Left renal cortex interstitium (tissue), 4 donors: ENCODE data around the gene OCRL. TPM values are rescaled to one million over a fixed set of nuclear protein-coding genes. Genes with fewer than 3 reads are reported as not detected.

Experiments used
- DNase-seq, 4 donors: peaks; one replicate each; pipeline ENCODE4 v3.0.0-alpha.2; 2013; ENCODE audit warnings: low read depth in 4 of 4, low spot score in 2 of 4, missing footprints in 1 of 4
- polyA plus RNA-seq, 4 donors: library from polyadenylated mRNA; unstranded; fragments of 120-200 nt; gene quantifications; one replicate each; pipeline ENCODE4 v1.2.1, GENCODE V29; 2013; ENCODE audit not compliant: insufficient read length in 4 of 4

OCRL gene
- polyA plus RNA-seq, 4 donors, result 26.3 to 31.4 (median 30.4) TPM

DNA sequence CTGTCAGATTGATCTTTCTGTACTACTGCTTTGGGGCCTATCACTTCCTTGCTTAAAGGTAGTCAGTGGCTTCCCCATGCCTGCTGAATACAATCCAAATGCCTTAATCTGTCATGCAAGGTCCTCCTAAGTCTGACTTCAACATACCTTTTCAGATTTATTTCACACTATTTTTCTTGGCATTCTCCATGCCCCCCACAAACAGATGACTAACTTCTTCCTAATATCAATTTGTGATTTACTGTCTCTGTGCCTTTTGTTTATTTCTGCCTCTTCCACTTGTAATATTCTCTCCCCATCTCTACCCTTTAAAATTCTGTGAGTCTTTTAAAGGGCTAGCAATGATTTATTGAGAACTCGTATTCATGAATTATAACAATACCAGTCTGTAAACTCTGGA is 41.8 kb downstream of the OCRL start:
- DNase-seq, result no peak

DNA sequence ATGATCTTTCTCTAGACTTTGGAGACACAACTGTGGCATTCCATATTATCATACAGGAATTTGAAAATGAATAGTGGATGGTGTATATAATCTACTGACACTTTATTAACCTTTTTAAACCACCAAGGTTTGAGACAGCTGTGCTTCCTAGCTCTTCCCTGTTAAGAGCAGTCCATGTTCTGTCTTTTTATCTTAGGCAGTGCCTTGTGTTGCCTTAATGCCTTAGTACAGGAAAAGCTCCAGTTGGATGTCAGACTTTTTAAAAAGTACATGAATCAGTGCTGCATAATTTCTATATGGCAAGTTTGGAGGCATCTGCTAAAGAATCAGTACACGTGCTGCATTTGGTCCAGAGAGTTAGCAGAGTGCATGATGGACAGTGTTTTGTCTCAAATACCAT is 45.1 kb downstream of the OCRL start:
- DNase-seq, result no peak

GRCh38 chrX:129585691-129586090 is 45.6 kb downstream of the OCRL start:
- no peak for DNase-seq

DNA sequence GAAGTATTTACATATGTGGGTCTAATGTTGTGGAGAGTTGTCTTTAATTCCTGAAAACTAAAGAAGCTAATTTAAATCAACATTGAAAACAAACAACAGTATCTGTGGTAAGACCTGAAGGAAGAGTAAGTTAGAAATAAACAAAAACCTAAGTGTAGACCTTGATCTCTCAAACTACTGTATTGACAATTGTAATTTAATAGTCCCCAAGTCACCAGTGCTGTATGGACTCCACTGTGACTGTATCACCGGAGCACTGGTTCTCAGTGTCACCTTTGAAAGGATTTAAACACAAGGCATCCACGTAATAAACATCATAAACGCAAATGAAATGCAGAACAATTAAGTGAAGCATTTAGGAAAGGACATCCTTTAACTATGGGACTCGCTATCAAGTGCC is 46.4 kb downstream of the OCRL start:
- DNase-seq, result no peak

- DNase-seq, result no peak
These were observed 50.5 kb downstream of the OCRL start for GRCh38 chrX:129590596-129590995.

GRCh38 chrX:129593137-129593536 is 53.1 kb downstream of the OCRL start:
- no peak for DNase-seq

- no peak for DNase-seq
These were observed 54.7 kb downstream of the OCRL start for GRCh38 chrX:129594781-129595180.

DNA sequence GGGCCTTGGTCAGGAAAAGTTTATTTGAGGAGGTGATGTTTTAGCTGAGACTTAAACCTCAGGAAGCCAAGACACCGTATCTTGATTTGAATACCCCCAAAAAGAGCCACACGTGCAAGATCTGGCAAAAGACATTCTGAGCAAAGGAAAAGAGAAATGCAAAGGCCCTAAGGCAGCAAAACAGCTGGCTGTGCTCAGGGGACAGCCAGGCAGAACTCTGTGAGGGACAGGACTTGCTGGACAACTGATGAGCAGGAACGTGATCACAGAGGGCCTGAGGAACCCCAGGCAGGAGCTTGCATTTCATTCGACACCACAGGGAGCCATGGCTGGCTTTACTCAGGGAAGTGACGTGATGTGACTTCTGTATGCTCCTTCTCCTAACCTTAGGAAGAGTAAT is 56.0 kb downstream of the OCRL start:
- DNase-seq, result no peak

- no peak for DNase-seq
These were observed 57.8 kb downstream of the OCRL start for GRCh38 chrX:129597905-129598304.

DNA sequence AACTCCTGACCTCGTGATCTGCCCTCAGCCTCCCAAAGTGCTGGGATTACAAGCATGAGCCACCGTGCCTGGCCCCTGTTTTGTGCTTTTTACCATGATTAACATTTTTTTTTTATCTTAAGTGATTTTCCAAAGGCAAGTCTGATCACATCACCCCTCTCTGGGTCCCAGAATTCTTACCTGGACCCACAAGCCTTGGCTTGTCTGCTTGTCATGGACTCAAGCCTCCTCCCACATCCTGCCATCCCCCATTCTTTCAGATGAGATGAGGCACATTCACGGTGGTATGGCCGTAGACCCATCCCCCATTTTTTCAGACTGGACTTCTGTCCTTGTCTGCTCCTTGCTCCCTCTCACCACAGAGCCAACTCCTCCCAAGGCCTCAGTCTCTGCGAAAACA is 59.4 kb downstream of the OCRL start:
- DNase-seq, result no peak

GRCh38 chrX:129599996-129600395 is 59.9 kb downstream of the OCRL start:
- no peak for DNase-seq

DNA sequence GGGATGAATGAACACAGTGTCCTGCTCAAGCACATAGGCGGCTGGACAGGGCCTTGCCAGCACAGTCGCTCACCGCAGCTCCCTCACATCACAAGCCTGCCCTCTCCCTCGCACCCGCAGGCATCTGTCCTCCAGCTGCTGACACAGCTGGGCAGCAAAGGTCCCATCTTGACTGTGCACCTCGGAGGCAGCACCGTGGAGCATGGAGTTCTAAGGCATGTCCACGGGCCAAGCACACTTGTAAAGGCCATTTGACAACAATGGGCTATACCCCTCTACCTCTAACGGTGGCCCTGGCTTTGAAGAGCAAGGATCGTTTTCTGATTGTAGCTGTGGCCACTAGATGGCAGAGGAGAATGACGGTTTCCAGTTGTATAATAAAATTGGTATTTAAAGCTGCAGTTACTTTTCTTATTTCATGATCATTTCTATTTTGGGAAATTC is 60.9 kb downstream of the OCRL start:
- no peak for DNase-seq

DNA sequence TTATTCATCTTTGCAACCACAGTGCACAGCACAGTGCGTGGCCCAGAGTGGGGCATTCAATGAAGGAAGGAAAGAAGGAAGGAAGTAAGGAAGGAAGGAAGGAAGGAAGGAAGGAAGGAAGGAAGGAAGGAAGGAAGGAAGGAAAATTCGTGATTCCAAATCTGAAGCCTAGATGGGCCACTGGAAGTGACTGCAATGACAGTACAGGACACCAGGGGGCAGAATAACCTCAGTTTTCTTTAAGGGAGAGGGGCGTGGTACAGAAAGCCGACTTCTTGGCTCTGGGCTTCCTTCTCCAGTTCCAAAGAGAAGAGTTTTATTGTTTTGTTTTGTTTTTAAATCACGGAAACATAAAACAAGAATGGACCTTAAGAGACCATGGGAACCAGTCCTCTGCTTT is 66.9 kb downstream of the OCRL start:
- peak in 1 of 4 donors; percentile 55 for DNase-seq

GRCh38 chrX:129608496-129608895 is 68.4 kb downstream of the OCRL start:
- DNase-seq, result no peak

DNA sequence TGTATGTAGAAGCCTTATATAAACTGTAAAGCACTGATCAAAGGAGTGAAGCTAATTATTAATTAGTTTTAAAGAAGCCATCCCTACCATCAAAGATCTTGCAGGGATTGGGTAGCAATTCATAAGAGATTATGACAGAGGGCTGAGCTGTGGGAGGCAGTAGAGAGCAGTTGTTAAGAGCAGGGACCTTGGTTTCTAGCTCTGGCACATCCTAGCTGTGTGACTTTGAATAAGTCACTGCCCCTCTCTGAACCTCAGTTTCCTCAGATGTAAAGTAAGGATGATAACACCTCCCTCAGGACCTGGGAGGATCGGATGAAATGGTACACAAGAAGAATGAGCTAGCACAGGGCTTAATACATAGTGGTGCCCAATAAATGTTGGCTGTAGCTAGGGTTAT is 69.3 kb downstream of the OCRL start:
- DNase-seq, result no peak

DNA sequence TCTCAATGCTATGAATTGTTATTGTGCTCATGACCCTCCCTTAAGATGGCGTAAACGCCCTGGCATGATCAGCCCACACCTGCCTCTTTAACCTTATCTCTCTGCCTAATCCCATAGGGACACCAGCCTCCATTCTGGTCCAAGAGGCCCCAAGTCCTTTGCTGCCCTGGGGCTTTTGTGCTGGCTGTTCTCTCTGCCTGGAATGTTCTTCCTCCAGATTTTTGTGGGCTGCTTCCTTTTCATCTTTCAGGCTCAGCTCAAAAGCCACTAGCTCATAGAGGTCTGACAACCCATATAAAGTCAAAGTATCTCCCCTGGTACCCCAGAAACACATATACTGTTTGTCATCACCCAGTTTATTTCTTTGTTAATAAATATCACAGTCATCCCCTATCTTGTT is 72.3 kb downstream of the OCRL start:
- DNase-seq, result no peak

- DNase-seq, result no peak
These were observed 73.5 kb downstream of the OCRL start for GRCh38 chrX:129613596-129613995.

- no peak for DNase-seq
These were observed 74.6 kb downstream of the OCRL start for GRCh38 chrX:129614481-129615255.

GRCh38 chrX:129617420-129617819 is 77.4 kb downstream of the OCRL start:
- DNase-seq, result no peak

DNA sequence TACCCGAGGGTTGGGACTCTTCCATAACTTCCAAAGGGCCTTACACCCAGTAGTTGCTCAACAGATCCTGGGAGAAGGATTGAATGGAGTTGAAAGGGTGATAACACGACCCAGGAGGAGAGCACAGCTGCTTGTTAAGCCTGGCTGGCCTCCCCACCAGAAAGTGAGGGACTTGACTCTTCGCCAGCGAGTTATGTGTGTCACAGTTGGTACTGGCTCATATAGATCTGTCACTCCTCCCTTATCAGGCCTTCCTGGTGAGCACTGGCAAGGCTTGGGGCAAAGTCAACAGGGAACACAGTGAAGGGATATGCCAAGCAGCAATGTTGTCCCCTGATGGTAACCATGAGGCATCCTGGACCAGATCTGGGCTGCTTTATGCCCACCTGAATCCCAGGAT is 78.9 kb downstream of the OCRL start:
- no peak for DNase-seq

DNA sequence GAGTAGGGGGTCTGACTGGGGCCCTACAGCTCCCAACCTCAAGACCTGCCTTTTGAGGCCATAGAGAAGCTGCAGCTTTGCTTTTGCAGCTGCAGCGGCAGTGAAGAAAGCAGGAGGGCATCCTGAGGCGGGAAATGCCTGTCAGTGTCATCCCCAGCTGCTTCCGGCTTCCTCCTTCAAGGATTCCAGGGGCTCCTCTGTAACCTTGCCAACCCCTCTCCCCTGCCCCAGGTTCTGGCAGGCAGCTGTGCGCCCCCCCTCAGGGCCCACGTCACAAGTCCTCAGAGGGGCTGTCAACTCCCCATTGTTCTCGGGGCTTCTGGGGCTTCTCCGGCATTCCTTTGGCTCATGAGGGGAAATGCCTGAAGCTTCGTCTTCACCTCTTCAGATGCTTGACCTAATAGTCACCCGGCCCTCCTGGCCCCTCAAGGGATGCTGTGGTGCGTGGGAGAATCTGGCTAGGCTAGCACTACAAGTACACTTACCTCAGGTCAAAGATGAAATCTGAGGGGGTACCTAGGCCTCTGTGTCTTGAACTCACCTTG is 82.8 kb downstream of the OCRL start:
- no peak for DNase-seq

DNA sequence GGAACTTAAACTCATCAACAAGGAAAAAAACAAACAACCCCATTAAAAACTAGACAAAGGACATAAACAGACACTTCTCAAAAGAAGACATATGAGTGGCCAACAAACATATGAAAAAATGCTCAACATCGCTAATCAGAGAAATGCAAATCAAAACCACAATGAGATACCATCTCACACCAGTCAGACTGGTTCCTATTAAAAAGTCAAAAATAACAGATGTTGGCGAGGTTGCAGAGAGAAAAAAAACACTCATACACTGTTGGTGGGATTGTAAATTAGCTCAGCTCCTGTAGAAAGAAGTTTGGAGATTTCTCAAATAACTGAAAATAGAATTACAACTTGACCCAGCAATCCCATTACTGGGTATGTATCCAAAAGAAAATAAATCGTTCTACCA is 86.0 kb downstream of the OCRL start:
- no peak for DNase-seq

DNA sequence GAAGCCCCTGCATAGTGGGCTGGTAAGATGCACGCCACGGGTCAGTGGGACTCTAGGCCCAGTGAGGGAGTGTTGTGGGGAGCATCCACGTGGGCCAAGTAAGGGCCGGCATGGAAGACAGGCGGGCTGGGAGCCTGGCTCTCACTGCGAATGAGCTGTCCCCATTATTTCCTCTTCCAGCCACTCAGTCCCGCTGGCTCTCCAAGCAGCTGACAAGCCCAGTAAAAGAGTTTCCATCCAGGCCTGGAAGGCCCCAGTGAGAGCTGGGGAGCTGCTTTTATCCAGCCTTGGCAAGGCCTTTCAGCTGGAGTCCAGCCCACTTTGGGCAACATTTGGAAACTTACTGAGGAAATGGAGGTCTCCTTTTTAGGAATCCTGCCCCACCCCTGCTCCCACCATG is 89.8 kb downstream of the OCRL start:
- DNase-seq, result no peak
